WERI-Rb-1 (cell line): ENCODE results near the gene ZNF248.

ENCODE experiments used
- DNase-seq: peaks from one replicate; pipeline ENCODE4 v3.0.0-alpha.2; 2020
- H3K27ac ChIP-seq: fragments of 250-450 bp; sonication (Bioruptor Pico); 2 replicates; pipeline ENCODE4 v1.5.1; 2020; ENCODE audit warnings: mild to moderate bottlenecking, moderate library complexity
- H3K27me3 ChIP-seq: fragments of 250-450 bp; sonication (Bioruptor Pico); 2 replicates; pipeline ENCODE4 v1.5.1; 2021; ENCODE audit warnings: mild to moderate bottlenecking, low read depth, moderate library complexity; ENCODE audit not compliant: insufficient read depth, severe bottlenecking
- H3K36me3 ChIP-seq: fragments of 250-450 bp; sonication (Bioruptor Pico); 2 replicates; pipeline ENCODE4 v1.5.1; 2020; ENCODE audit warnings: mild to moderate bottlenecking, moderate library complexity
- H3K4me3 ChIP-seq: 2 replicates; pipeline ENCODE4 v1.5.1; 2011; ENCODE audit warnings: low read depth, mild to moderate bottlenecking, control low read depth, low read length
- H3K9me3 ChIP-seq: fragments of 250-450 bp; sonication (Bioruptor Pico); 2 replicates; pipeline ENCODE4 v1.5.1; 2021; ENCODE audit warnings: mild to moderate bottlenecking, moderate library complexity; ENCODE audit not compliant: severe bottlenecking
- CTCF ChIP-seq: IDR thresholded peaks from 2 replicates; pipeline ENCODE4 v1.5.1; 2011; ENCODE audit warnings: low read depth, mild to moderate bottlenecking, control low read depth, inconsistent platforms, low read length

Gene ZNF248

GRCh38 chr10:37854626-37855025 is 2.8 kb downstream of the ZNF248 start:
- Histone ChIP-seq H3K9me3 (no peaks in the 10 kb centered on the region), H3K27me3 (no peaks in the 10 kb centered on the region), H3K27ac (no peak overlapping the region), H3K4me3 (no peak overlapping the region), H3K36me3 (peaks cover 3% of the 10 kb centered on the region)
- DNase-seq = no peak
- TF ChIP-seq CTCF = no peak

GRCh38 chr10:37844644-37845043 is 12.8 kb downstream of the ZNF248 start:
- DNase-seq = no peak
- no peaks in the 10 kb centered on the region for H3K9me3 ChIP-seq
- no peak overlapping the region for H3K27ac ChIP-seq
- no peaks in the 10 kb centered on the region; the same call in 1 of the 2 replicates for H3K36me3 ChIP-seq
- H3K4me3 ChIP-seq = no peak overlapping the region
- TF ChIP-seq CTCF = no peak
- no peaks in the 10 kb centered on the region for H3K27me3 ChIP-seq

GRCh38 chr10:37839243-37839642 is 18.2 kb downstream of the ZNF248 start:
- DNase-seq = no peak
- Histone ChIP-seq H3K27ac (no peak overlapping the region), H3K9me3 (no peaks in the 10 kb centered on the region), H3K36me3 (peaks cover 26% of the 10 kb centered on the region), H3K4me3 (no peak overlapping the region), H3K27me3 (no peaks in the 10 kb centered on the region)
- no peak for TF ChIP-seq CTCF

- TF ChIP-seq CTCF = no peak
- H3K9me3 ChIP-seq = peaks cover 10% of the 10 kb centered on the region
- peaks cover 53% of the 10 kb centered on the region for H3K36me3 ChIP-seq
- no peak for DNase-seq
- H3K27ac ChIP-seq = no peak overlapping the region
- H3K27me3 ChIP-seq = no peaks in the 10 kb centered on the region
- no peak overlapping the region for H3K4me3 ChIP-seq
Measured at GRCh38 chr10:37831495-37832333, 25.7 kb downstream of the ZNF248 start.

- TF ChIP-seq CTCF = no peak
- H3K9me3 ChIP-seq = peaks cover 5% of the 10 kb centered on the region
- H3K36me3 ChIP-seq = peaks cover 26% of the 10 kb centered on the region
- no peak for DNase-seq
- H3K27me3 ChIP-seq = no peaks in the 10 kb centered on the region
- H3K4me3 ChIP-seq = no peak overlapping the region
- H3K27ac ChIP-seq = no peak overlapping the region
Measured at GRCh38 chr10:37826806-37827205, 30.6 kb downstream of the ZNF248 start.

- no peak for TF ChIP-seq CTCF
- no peak for DNase-seq
- Histone ChIP-seq H3K36me3 (no peaks in the 10 kb centered on the region), H3K27me3 (no peaks in the 10 kb centered on the region), H3K9me3 (peaks cover 2% of the 10 kb centered on the region), H3K27ac (no peak overlapping the region), H3K4me3 (no peak overlapping the region)
Measured at GRCh38 chr10:37821237-37821636, 36.2 kb downstream of the ZNF248 start.
